T-helper 22 cell (primary cell): Measurements from ENCODE around the gene NEDD4.
"Not testable (repeated sequence)": the region's sequence is repeated elsewhere in the genome, so short reads cannot be mapped to it uniquely, and the experiment has no call there.

ENCODE experiments used
- DNase-seq: peaks from one replicate; pipeline ENCODE4 v3.0.0-alpha.2; 2020; ENCODE audit warnings: low read depth

NEDD4 gene

GRCh38 chr15:55993111-55993803 lies at the start of gene NEDD4:
Gene NEDD4 (minus strand): TSS chr15:55993612. CDS start chr15:55993555, 57 bp downstream.
- DNase-seq, result peak; percentile 55

GRCh38 chr15:56042498-56042897 lies 49.1 kb upstream of the NEDD4 start:
- DNase-seq, result no peak

DNA sequence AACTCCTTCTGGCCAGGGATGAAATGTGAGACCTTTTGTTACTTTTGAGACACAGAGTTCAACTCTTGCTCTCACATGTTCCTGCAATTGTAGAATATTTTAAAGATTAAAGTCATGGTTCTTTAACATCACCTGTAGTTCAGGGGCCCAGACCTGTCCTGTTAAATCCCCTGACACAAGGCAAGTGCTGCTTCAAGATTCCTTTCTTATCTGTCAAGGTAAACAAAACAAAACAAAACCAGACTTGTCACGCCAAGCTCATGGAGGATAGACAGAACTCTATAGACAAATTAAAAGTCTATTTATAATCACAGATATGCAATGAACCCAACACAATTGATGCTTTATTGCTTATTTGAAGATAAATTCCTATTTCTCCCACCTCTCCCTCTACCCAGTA lies 48.6 kb upstream of the NEDD4 start:
- DNase-seq, result no peak

GRCh38 chr15:56040081-56041035 lies 46.9 kb upstream of the NEDD4 start:
- DNase-seq, result no peak

DNA sequence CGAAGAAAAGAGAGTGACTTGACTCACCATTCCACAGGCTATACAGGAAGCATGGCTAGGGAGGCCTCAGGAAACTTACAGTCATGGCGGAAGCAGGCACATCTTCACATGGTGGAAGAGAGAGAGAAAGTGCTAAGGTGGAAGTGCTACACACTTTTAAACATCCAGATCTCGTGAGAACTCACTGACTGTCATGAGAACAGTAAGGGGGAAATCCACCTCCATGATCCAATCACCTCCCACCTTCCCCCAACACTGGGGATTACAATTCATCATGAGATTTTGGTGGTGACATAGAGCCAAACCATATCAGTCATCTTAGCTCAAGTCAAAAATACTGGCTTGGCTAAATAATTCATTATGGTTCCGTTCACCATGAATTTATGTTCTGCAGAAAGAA lies 45.3 kb upstream of the NEDD4 start:
- no peak for DNase-seq

DNA sequence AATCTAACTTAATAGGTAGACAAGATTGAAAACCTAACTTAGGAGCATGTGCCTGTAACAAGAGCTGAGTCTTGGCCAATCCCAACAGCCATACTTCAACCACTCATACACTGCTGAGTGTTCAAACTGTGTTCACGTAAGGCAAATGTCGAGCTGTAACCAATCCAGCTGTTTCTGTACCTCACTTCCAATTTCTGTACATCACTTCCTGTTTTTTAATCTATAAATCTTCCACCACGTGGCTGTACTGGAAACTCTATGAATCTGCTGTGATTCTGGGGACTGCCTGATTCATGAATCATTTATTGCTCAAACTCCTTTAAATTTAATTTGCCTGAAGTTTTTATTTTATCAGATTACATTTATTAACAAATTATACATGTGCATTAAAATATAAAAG lies 44.6 kb upstream of the NEDD4 start:
- peak; percentile 1 for DNase-seq

GRCh38 chr15:56036546-56037067 lies 43.2 kb upstream of the NEDD4 start:
- DNase-seq, result no peak

DNA sequence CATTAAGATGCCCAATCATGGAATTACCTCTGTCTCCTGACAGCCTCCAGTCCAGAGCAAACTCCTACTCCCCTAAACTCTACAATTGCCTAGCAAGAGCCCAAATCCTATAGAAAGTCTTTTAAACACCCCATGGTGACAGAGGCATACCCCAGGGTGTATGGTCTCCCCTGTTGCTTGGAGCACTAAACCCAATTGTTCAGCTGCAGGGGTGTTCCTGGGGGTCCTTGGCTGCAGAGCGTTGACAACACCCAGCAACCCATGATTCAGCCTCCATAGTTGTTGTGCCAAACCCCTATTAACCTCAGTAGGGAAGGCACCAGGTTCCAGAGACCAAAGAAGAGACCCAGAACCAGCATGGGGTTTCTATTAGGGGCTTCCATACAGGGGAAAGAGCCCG lies 41.8 kb upstream of the NEDD4 start:
- DNase-seq, result no peak

- DNase-seq, result no peak
Observed at GRCh38 chr15:56034514-56034913, 41.1 kb upstream of the NEDD4 start.

GRCh38 chr15:56032373-56032772 lies 39.0 kb upstream of the NEDD4 start:
- no peak for DNase-seq

DNA sequence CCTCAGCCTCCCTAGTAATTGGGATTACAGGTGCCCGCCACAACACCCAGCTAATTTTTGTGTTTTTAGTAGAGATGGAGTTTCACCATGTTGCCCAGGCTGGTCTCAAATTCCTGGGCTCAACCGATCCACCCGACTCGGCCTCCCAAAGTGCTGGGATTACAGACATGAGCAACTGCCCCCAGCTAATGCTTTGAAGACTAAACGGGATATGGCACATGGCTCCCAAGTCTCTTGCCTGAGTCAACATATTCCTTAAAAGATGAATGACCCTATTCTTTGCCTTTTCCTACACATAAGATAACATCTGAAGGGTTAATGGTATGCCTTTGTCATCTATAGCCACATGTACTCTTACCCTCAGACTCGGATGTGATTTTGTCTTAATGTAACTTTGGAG lies 38.4 kb upstream of the NEDD4 start:
- no peak for DNase-seq

DNA sequence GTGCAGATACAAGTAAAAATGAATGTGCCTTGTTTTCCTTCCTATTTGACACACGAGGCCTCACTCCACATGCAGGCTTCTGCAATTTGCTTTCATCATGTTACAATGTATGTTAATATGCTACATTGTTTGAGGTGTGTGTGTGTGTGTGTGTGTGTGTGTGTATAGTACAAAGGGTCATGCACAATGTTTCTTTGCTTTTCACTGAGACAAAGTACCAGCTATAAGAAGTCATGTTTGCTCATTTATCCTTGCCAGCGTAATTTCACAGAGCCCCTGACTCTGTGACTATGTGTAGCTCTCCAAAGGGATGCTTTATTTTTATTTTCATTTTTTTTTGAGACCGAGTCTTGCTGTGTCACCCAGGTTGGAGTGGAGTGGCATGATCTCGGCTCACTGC lies 38.0 kb upstream of the NEDD4 start:
- no peak for DNase-seq

GRCh38 chr15:56028430-56028829 lies 35.0 kb upstream of the NEDD4 start:
- DNase-seq, result no peak

DNA sequence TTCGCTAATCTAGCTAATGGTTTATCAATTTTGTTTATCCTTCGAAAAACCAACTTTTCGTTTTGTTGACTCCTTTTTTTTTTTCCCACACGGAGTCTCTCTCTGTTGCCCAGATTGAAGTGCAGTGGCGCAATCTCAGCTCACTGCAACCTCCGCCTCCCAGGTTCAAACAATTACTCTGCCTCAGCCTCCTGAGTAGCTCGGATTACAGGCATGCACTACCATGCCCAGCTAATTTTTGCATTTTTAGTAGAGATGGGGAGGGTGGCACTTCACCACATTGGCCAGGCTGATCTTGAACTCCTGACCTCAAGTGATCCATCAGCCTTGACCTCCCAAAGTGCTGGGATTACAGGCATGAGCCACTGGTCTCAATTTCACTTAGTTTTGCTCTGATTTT lies 29.7 kb upstream of the NEDD4 start:
- not testable (repeated sequence) for DNase-seq

DNA sequence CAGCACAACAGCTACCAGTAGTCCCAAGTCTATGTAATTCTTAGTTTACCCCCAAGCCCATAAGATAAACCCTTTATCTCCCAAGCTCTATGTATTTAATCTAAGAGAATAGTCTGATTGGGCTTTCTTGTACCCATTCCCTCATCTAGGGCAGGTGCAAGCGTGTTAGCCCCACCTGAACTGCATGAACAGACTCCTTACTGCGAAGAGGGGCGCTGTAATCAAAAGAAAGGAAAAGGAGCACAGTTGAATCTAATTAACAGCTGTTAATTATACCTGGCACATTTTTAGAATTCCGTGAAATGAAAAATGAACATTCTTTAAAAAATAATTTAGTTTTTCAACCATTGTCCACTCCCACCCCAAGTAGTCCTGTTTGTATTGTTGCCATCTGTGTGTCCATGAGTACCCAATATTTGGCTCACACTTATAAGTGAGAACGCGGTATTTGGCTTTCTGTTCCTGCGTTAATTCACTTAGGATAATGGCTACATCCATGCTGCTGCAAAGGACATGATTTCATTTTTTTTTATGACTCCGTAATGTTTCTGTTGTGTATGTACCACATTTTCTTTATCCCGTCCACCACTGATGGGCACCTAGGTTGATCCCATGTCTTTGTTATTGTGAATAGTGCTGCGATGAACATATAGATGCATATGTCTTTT lies 26.5 kb upstream of the NEDD4 start:
- DNase-seq, result no peak

GRCh38 chr15:56019060-56019793 lies 25.8 kb upstream of the NEDD4 start:
- DNase-seq, result no peak

DNA sequence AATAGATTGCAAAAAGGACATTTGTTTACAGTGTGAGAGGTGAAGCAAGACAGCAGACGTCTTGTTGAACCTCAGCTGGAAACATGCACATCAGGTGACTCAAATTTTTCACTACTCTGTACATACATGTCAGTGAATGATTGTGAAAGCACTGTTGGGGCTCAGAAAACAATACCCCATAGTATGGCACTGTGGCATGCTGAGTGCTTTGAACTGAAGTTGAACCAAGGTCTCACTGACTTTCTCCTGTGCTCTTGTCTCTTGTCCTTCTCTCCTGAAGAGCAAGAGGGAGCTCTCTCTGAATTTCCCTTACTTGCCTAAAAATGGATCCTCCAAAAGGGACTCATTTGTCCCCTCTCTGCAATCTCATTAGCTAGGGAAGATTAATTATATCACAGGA lies 24.5 kb upstream of the NEDD4 start:
- DNase-seq, result no peak

DNA sequence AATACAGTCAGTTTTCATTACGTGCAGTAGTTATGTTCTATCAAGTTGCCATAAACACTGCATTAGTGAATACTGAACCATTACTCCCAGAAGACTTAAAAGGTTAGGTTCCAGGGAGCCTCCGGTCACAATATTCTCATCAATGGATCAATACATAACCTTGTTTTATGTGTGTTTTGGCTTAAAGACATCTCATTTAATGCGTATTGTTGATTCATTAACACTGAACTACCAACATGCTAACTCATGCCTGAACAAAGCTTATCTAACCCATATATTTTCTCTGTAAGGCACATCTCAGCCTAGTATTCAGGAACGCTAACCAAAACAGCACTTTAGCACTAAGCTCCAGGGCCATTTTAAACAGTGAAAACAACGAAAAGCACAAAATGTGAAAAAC lies 24.1 kb upstream of the NEDD4 start:
- no peak for DNase-seq

GRCh38 chr15:56016281-56016680 lies 22.9 kb upstream of the NEDD4 start:
- DNase-seq, result no peak

DNA sequence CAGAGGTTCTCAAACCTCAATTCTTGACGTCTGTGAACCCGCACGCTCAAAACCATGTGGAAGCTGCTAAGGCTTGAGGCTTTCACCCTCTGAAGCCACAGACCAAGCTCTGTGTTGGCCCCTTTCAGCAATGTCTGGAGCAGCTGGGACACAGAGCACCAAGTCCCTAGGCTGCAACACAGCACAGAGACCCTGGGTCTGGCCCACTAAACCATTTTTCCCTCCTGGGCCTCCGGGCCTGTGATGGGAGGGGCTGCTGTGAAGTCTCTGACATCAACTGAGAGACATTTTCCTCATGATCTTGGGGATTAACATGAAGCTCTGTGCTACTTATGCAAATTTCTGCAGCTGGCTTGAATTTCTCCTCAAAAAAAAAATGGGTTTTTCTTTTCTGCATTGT lies 21.3 kb upstream of the NEDD4 start:
- no peak for DNase-seq

DNA sequence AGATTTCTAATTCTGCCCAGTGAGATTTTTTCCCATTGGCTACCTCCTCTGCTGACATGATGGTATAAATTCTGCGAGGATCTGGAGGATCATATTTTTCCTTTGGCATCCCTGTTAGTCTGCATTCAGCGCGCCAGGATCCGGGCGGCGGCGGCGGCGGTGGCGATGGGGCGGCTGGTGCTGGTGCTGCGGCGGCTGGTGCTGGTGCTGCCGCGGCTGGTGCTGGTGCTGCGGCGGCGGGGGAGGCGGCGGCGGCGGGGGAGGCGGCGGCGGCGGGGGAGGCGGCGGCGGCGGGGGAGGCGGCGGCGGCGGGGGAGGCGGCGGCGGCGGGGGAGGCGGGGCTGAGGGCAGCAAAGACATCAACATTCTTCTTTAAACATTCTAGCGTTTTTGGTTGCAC lies 13.6 kb upstream of the NEDD4 start:
- DNase-seq, result not testable (repeated sequence)

DNA sequence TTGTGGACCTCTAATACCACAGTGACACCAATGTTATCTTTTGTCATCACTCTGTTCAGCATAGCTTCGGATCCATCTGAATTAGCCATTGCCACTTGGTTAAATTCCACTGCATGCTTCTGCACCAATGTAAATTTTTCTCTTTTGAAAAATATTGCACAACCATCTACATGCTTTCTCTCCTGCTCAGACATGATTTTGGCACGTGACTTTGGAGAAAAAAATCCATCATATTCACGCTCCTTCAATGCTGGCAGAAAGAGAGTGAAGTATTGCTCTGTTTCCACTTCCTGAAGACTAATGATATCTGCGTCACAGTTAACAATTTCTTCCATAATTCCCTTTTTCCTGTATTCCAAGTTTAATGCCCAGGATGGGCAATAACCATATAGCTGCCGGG lies 13.0 kb upstream of the NEDD4 start:
- DNase-seq, result not testable (repeated sequence)
